K562 (cell line): ENCODE data around the gene HSD17B11. TPM values are rescaled to one million over a fixed set of nuclear protein-coding genes. Genes with fewer than 3 reads are reported as not detected.
A peak's percentile ranks its signal among the peaks of the same experiment; 100 is the strongest.

ENCODE experiments used
- ARID4B ChIP-seq: sonication (generic); formaldehyde crosslinking; IDR thresholded peaks from 2 replicates; pipeline ENCODE4 v1.8.0; 2022; ENCODE audit warnings: mild to moderate bottlenecking, missing genetic modification reagents
- C11orf30 ChIP-seq: fragments of 450-650 bp; IDR thresholded peaks from 2 replicates; pipeline ENCODE4 v1.6.1; 2016; ENCODE audit warnings: low read depth, mild to moderate bottlenecking
- CREB3 ChIP-seq: fragments of 450-650 bp; conservative IDR thresholded peaks from 2 replicates; pipeline ENCODE4 v1.6.1; 2016; ENCODE audit warnings: missing genetic modification characterization, low read depth, mild to moderate bottlenecking, missing compliant biosample characterization, moderate library complexity
- DDX20 ChIP-seq: fragments of 450-650 bp; IDR thresholded peaks from 2 replicates; pipeline ENCODE4 v1.6.1; 2016; ENCODE audit warnings: missing genetic modification characterization, low read depth, mild to moderate bottlenecking, missing compliant biosample characterization, moderate library complexity
- E2F8 ChIP-seq: fragments of 450-650 bp; IDR thresholded peaks from 2 replicates; pipeline ENCODE4 v1.7.1; 2018; ENCODE audit warnings: mild to moderate bottlenecking, low read depth; ENCODE audit not compliant: partially characterized antibody
- EZH2 ChIP-seq: IDR thresholded peaks from 2 replicates; pipeline ENCODE4 v1.6.1; 2012; ENCODE audit warnings: low read depth, mild to moderate bottlenecking, inconsistent platforms, low read length, borderline replicate concordance
- FOXJ3 ChIP-seq: sonication (generic); formaldehyde crosslinking; IDR thresholded peaks from 2 replicates; pipeline ENCODE4 v1.4.0; 2020; ENCODE audit warnings: mild to moderate bottlenecking, missing genetic modification reagents
- HDAC1 ChIP-seq, 2 experiments: fragments of 450-650 bp; IDR thresholded peaks; 2 replicates each; pipeline ENCODE4 v1.6.1; 2016 to 2017; ENCODE audit warnings: inconsistent platforms in 1 of 2, mild to moderate bottlenecking in 1 of 2, moderate library complexity in 1 of 2
- HNRNPUL1 ChIP-seq: fragments of 200-400 bp; formaldehyde crosslinking; IDR thresholded peaks from 2 replicates; pipeline ENCODE4 v1.6.1; 2017; ENCODE audit warnings: low read length
- MYNN ChIP-seq, 2 experiments: sonication (generic); formaldehyde crosslinking in 1 of 2; IDR thresholded peaks; 2 replicates each; pipeline versions ENCODE4 v1.5.0 to v1.6.1; 2016 to 2020; ENCODE audit warnings: antibody characterized with exemption in 1 of 2, missing genetic modification reagents in 1 of 2
- NFE2 ChIP-seq: IDR thresholded peaks from 2 replicates; pipeline ENCODE4 v1.6.1; 2014; ENCODE audit warnings: antibody characterized with exemption, low read depth
- NFXL1 ChIP-seq: fragments of 450-650 bp; formaldehyde crosslinking; IDR thresholded peaks from 2 replicates; pipeline ENCODE4 v1.4.0; 2021; ENCODE audit warnings: mild to moderate bottlenecking
- PML ChIP-seq: IDR thresholded peaks from 2 replicates; pipeline ENCODE4 v1.6.1; 2012; ENCODE audit warnings: low read length, inconsistent platforms
- PTRF ChIP-seq: fragments of 450-650 bp; IDR thresholded peaks from 2 replicates; pipeline ENCODE4 v1.6.1; 2016; ENCODE audit warnings: mild to moderate bottlenecking, missing genetic modification characterization, missing compliant biosample characterization
- SIX5 ChIP-seq, 2 experiments: IDR thresholded peaks; 2 replicates each; pipeline ENCODE4 v1.6.1; 2011; ENCODE audit warnings: low read length in 2 of 2, borderline replicate concordance in 1 of 2, low read depth in 1 of 2, mild to moderate bottlenecking in 1 of 2, moderate library complexity in 1 of 2; ENCODE audit not compliant: insufficient read depth in 1 of 2
- SRSF9 ChIP-seq: fragments of 200-400 bp; formaldehyde crosslinking; IDR thresholded peaks from 2 replicates; pipeline ENCODE4 v1.6.1; 2017; ENCODE audit warnings: low read depth, low read length, borderline replicate concordance
- TRIM24 ChIP-seq, 2 experiments: fragments of 450-650 bp; IDR thresholded peaks; 2 replicates each; pipeline ENCODE4 v1.6.1; 2016
- ZC3H8 ChIP-seq: fragments of 450-650 bp; IDR thresholded peaks from 2 replicates; pipeline ENCODE4 v1.6.1; 2017
- ZNF253 ChIP-seq: fragments of 250-450 bp; sonication (Bioruptor Pico); conservative IDR thresholded peaks from 2 replicates; pipeline ENCODE4 v1.6.1; 2021; ENCODE audit warnings: mild to moderate bottlenecking
- ZNF3 ChIP-seq: fragments of 250-450 bp; sonication (Bioruptor Pico); IDR thresholded peaks from 2 replicates; pipeline ENCODE4 v1.5.0; 2021; ENCODE audit warnings: mild to moderate bottlenecking, moderate library complexity
- polyA plus RNA-seq, 8 experiments: library from polyadenylated mRNA; depleted of rRNA in 4 of 8; stranded (reverse) in 5 of 8; unstranded in 3 of 8; fragments of >200 nt; fragmentation: Nextera tagmentation in 2 of 8; fragmentation: Illumina TruSeq in 1 of 8; extraction: Ambion mirVana in 2 of 8; extraction: Trizol in 1 of 8; gene quantifications; 2 replicates each; pipeline versions ENCODE4 v1.2.1 to v1.2.3, GENCODE V29; 2011 to 2014; ENCODE audit warnings: inconsistent platforms in 1 of 8, missing spikeins in 1 of 8
- total RNA-seq, 7 experiments: library from RNA; depleted of rRNA in 6 of 7; stranded (reverse); fragments of >200 nt in 6 of 7; fragmentation: Illumina TruSeq in 2 of 7; extraction: Trizol in 2 of 7; gene quantifications; 2 replicates each; pipeline versions ENCODE4 v1.2.1 to v1.2.3, GENCODE V29; 2011 to 2021; ENCODE audit warnings: low replicate concordance in 1 of 7

HSD17B11 gene
- total and polyA plus RNA-seq, 9 of the 15 experiments (the other 6 are each of a cell fraction or from before 2014, with no cell fraction given): 26.0 to 108 (median 81.0) TPM

GRCh38 chr4:87390891-87391575 is at the start of gene HSD17B11 (continued):
- TF ChIP-seq MYNN (IDR thresholded peaks at IDR 0.05): 0 out of 2 replicates have a peak, but pooled peaks have one; percentile 55
- TF ChIP-seq MYNN (CRISPR knock-in tag; IDR thresholded peaks at IDR 0.05): no peak
- peak; percentile 36 to 66; a peak in 3 of 4 replicates for TF ChIP-seq TRIM24 (IDR thresholded peaks at IDR 0.05)
- no peak for TF ChIP-seq C11orf30
- no peak for TF ChIP-seq ZC3H8
- no peak for TF ChIP-seq ZNF3
- no peak for TF ChIP-seq ZNF253 (CRISPR knock-in tag)
- peak; percentile 57; the same call in 1 of the 2 replicates for TF ChIP-seq PML
- TF ChIP-seq E2F8: no peak
- no peak for TF ChIP-seq FOXJ3
- TF ChIP-seq CREB3 (tag): no peak
- no peak for TF ChIP-seq SRSF9
- no peak for TF ChIP-seq DDX20 (tag)
- peak in 1 of 2 experiments; percentile 67; a peak in 2 of 4 replicates for TF ChIP-seq HDAC1 (IDR thresholded peaks at IDR 0.05)
- peak; percentile 34; the same call in 1 of the 2 replicates for TF ChIP-seq ARID4B (CRISPR knock-in tag)
- TF ChIP-seq PTRF (tag): no peak
- no peak for TF ChIP-seq NFE2
- no peak for TF ChIP-seq SIX5 (IDR thresholded peaks at IDR 0.05; ENCODE audit: borderline replicate concordance in 1 of 2, insufficient read depth in 1 of 2, low read depth in 1 of 2, low read length in 2 of 2)
- TF ChIP-seq NFXL1 (CRISPR knock-in tag): no peak
- no peak for TF ChIP-seq HNRNPUL1
- no peak for TF ChIP-seq EZH2
